Measurements from ENCODE around the gene CNEP1R1. TPM values are rescaled to one million over a fixed set of nuclear protein-coding genes. Genes with fewer than 3 reads are reported as not detected.

Gene CNEP1R1
- total RNA-seq, 1 experiment from 2014 or later = 10.5 TPM

DNA sequence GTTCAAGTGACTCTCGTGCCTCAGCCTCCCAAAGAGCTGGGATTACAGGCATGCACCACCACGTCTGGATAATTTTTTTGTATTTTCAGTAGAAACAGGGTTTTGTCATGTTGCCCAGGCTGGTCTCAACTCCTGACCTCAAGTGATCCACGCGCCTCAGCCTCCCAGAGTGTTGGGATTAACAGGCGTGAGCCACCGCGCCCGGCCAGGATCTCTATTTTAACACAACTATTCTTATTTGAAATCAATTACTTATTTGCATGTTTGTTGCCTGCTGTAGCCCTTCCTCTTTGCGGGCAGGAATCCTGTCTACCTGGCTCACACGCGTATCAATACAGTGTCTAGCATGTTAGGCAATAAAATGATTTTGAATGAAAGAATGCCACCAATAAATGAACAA lies 818 bp upstream of the CNEP1R1 start:
- H3K27ac ChIP-seq (ENCODE audit: low read length) = no peak overlapping the region
- intact Hi-C loops (cut with micrococcal nuclease) = loop anchor here (10.0 kb wide), 1 partner anchor 341 kb away; the partner anchor contains the start of gene BRD7
- H3K27me3 ChIP-seq (ENCODE audit: low read length) = peaks cover 5% of the 10 kb centered on the region
- H4K20me1 ChIP-seq (ENCODE audit: low read length) = no peaks in the 10 kb centered on the region
- CTCF ChIA-PET = no interaction called here
- H3K4me1 ChIP-seq (ENCODE audit: insufficient read depth, low read length) = peaks cover 6% of the 10 kb centered on the region
- POLR2A ChIA-PET (ENCODE audit: unreplicated experiment) = no interaction called here
- H3K79me2 ChIP-seq (ENCODE audit: low read length) = peaks cover 19% of the 10 kb centered on the region
- peak overlapping the region; percentile 85 for H2AFZ ChIP-seq (ENCODE audit: low read length)
- H3K9ac ChIP-seq (ENCODE audit: low read length) = no peak overlapping the region
- H3K4me3 ChIP-seq (ENCODE audit: low read length) = peak overlapping the region; percentile 95
- no peaks in the 10 kb centered on the region for H3K9me2 ChIP-seq (replicated peaks; ENCODE audit: low read length)
- DNase-seq = no peak
- H3F3A ChIP-seq (ENCODE audit: low read length, unreplicated experiment) = no peaks in the 10 kb centered on the region
- TF ChIP-seq EZH2phosphoT487 (IDR thresholded peaks at IDR 0.05; ENCODE audit: borderline replicate concordance, low read length) (no peak), EZH2 (IDR thresholded peaks at IDR 0.05; ENCODE audit: low read length, unreplicated experiment) (no peak)
- TF ChIP-seq, protein P1, sequence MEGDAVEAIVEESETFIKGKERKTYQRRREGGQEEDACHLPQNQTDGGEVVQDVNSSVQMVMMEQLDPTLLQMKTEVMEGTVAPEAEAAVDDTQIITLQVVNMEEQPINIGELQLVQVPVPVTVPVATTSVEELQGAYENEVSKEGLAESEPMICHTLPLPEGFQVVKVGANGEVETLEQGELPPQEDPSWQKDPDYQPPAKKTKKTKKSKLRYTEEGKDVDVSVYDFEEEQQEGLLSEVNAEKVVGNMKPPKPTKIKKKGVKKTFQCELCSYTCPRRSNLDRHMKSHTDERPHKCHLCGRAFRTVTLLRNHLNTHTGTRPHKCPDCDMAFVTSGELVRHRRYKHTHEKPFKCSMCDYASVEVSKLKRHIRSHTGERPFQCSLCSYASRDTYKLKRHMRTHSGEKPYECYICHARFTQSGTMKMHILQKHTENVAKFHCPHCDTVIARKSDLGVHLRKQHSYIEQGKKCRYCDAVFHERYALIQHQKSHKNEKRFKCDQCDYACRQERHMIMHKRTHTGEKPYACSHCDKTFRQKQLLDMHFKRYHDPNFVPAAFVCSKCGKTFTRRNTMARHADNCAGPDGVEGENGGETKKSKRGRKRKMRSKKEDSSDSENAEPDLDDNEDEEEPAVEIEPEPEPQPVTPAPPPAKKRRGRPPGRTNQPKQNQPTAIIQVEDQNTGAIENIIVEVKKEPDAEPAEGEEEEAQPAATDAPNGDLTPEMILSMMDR (conservative IDR thresholded peaks at IDR 0.05; ENCODE audit: low read depth, low read length) = no peak
- ATAC-seq = no peak
- no peaks in the 10 kb centered on the region for H3K9me3 ChIP-seq (ENCODE audit: low read length)
- no peaks in the 10 kb centered on the region; the same call in 1 of the 2 replicates for H3K36me3 ChIP-seq (ENCODE audit: low read depth, low read length)
- no TSS peak for BruUV-seq (replicated peaks)
- H3K4me2 ChIP-seq (ENCODE audit: low read length) = peak overlapping the region; percentile 77

DNA sequence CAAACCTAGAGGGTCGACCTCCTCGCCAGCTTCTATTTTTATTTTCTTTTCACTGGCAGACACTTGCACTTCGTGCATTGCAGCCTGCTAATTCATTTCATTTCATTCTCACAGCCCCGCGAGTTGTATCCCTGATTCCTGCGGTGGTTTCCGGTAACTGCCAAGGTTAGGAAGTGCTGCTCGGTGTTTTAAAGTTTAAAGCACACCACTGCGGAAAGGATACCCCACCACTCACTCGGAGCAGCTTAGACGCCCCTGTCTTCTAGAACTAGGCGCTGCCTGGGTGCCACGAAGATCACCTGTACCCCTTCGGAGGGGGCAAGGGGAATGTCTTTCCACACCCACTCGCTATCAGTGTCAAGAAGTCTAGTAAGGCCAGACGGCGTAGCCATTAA lies 509 bp downstream of the CNEP1R1 start:
- peak overlapping the region; percentile 87 for H3K4me2 ChIP-seq (ENCODE audit: low read length)
- intact Hi-C loops (cut with micrococcal nuclease) = loop anchor here (1.0 to 10.0 kb wide), 5 partner anchors 42 to 640 kb away; partner anchors contain the start of genes BRD7 and HEATR3
- H2AFZ ChIP-seq (ENCODE audit: low read length) = peak overlapping the region; percentile 93
- POLR2A ChIA-PET (ENCODE audit: unreplicated experiment) = interaction anchor here (0.6 to 1.1 kb wide), 2 partner anchors 41 to 377 kb away, joined by 3 read pairs; partner anchors contain the start of gene HEATR3
- no TSS peak for BruUV-seq (replicated peaks)
- H3K27ac ChIP-seq (ENCODE audit: low read length) = no peak overlapping the region
- peaks cover 4% of the 10 kb centered on the region; the same call in 1 of the 2 replicates for H3K36me3 ChIP-seq (ENCODE audit: low read depth, low read length)
- peaks cover 19% of the 10 kb centered on the region for H3K79me2 ChIP-seq (ENCODE audit: low read length)
- CTCF ChIA-PET = interaction anchor here (0.5 to 1.1 kb wide), 7 partner anchors 12 to 335 kb away, joined by 3 to 16 read pairs (median 3); partner anchors contain the start of gene HEATR3
- no peaks in the 10 kb centered on the region for H3K9me3 ChIP-seq (ENCODE audit: low read length)
- DNase-seq (peak; percentile 3), ATAC-seq (peak; percentile 18; the same call in 1 of the 2 replicates)
- peaks cover 6% of the 10 kb centered on the region for H3K4me1 ChIP-seq (ENCODE audit: insufficient read depth, low read length)
- H3F3A ChIP-seq (ENCODE audit: low read length, unreplicated experiment) = no peaks in the 10 kb centered on the region
- peak overlapping the region; percentile 87 for H3K9ac ChIP-seq (ENCODE audit: low read length)
- no peaks in the 10 kb centered on the region for H3K9me2 ChIP-seq (replicated peaks; ENCODE audit: low read length)
- TF ChIP-seq EZH2phosphoT487 (IDR thresholded peaks at IDR 0.05; ENCODE audit: borderline replicate concordance, low read length) (no peak), EZH2 (IDR thresholded peaks at IDR 0.05; ENCODE audit: low read length, unreplicated experiment) (no peak)
- TF ChIP-seq, protein P1 (conservative IDR thresholded peaks at IDR 0.05; ENCODE audit: low read depth, low read length) = no peak
- 0 out of 2 replicates have a peak, but pooled peaks cover 3% of the 10 kb centered on the region for H3K27me3 ChIP-seq (ENCODE audit: low read length)
- peak overlapping the region; percentile 95 for H3K4me3 ChIP-seq (ENCODE audit: low read length)
- H4K20me1 ChIP-seq (ENCODE audit: low read length) = no peaks in the 10 kb centered on the region

DNA sequence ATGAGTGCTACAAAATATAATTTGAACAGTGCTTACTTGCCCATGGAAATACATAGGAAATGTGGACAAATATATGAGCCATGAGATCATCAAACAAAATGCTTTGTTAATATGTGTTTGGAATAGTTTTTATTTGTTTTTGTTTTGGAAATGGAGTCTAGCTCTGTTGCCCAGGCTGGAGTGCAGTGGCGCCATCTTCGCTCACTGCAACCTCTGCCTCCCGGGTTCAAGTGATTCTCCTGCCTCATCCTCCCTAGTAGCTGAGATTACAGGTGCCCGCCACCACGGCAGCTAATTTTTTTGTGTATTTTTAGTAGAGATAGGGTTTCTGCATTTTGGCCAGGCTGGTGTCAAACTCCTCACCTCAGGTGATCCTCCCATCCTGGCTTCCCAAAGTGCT lies 2.8 kb downstream of the CNEP1R1 start:
- H3K9ac ChIP-seq (ENCODE audit: low read length) = no peak overlapping the region
- no peaks in the 10 kb centered on the region for H4K20me1 ChIP-seq (ENCODE audit: low read length)
- TF ChIP-seq EZH2phosphoT487 (IDR thresholded peaks at IDR 0.05; ENCODE audit: borderline replicate concordance, low read length) = no peak
- no peak for TF ChIP-seq EZH2 (IDR thresholded peaks at IDR 0.05; ENCODE audit: low read length, unreplicated experiment)
- TF ChIP-seq, protein P1 (conservative IDR thresholded peaks at IDR 0.05; ENCODE audit: low read depth, low read length) = no peak
- H2AFZ ChIP-seq (ENCODE audit: low read length) = no peak overlapping the region
- ATAC-seq (no peak), DNase-seq (no peak)
- H3K4me1 ChIP-seq (ENCODE audit: insufficient read depth, low read length) = peaks cover 6% of the 10 kb centered on the region
- intact Hi-C loops (cut with micrococcal nuclease) = loop anchor here (5.0 to 10.0 kb wide), 2 partner anchors 39 to 337 kb away; partner anchors contain the start of genes BRD7 and HEATR3
- ChIA-PET POLR2A (ENCODE audit: unreplicated experiment) (no interaction called here), CTCF (no interaction called here)
- H3K27ac ChIP-seq (ENCODE audit: low read length) = no peak overlapping the region
- H3K4me2 ChIP-seq (ENCODE audit: low read length) = no peak overlapping the region
- H3K9me3 ChIP-seq (ENCODE audit: low read length) = no peaks in the 10 kb centered on the region
- peaks cover 8% of the 10 kb centered on the region; the same call in 1 of the 2 replicates for H3K36me3 ChIP-seq (ENCODE audit: low read depth, low read length)
- no TSS peak for BruUV-seq (replicated peaks)
- peaks cover 19% of the 10 kb centered on the region for H3K79me2 ChIP-seq (ENCODE audit: low read length)
- no peaks in the 10 kb centered on the region for H3K27me3 ChIP-seq (ENCODE audit: low read length)
- H3F3A ChIP-seq (ENCODE audit: low read length, unreplicated experiment) = no peaks in the 10 kb centered on the region
- H3K4me3 ChIP-seq (ENCODE audit: low read length) = no peak overlapping the region
- no peaks in the 10 kb centered on the region for H3K9me2 ChIP-seq (replicated peaks; ENCODE audit: low read length)
